H1 (cell line): ENCODE data around the gene TBC1D17. TPM values are rescaled to one million over a fixed set of nuclear protein-coding genes. Genes with fewer than 3 reads are reported as not detected.

Experiments used
- CTCF ChIA-PET: fragments of 300-600 bp; sonication (Branson Sonifier 250); formaldehyde crosslinking; loops from one replicate; lab custom pipeline; 2021; ENCODE audit not compliant: partially characterized antibody; lab: Charles Lee
- POLR2A ChIA-PET: fragments of 300-600 bp; sonication (Branson Sonifier 250); formaldehyde crosslinking; loops from one replicate; lab custom pipeline; 2021; ENCODE audit warnings: inconsistent platforms; ENCODE audit not compliant: partially characterized antibody; lab: Charles Lee
- DNase-seq, 2 experiments: peaks; one replicate each; pipeline versions ENCODE4 v3.0.0 to v3.0.0-alpha.2; 2010 to 2022; ENCODE audit warnings: low spot score in 2 of 2, low read depth in 1 of 2, mixed read lengths in 1 of 2
- FAIRE-seq: peaks from 2 replicates; lab custom pipeline; 2011; peaks lifted over from hg19 to GRCh38; lab: Jason Lieb, UNC
- H2AFZ ChIP-seq: 2 replicates; pipeline ENCODE4 v1.8.1; 2012; ENCODE audit warnings: low read length, inconsistent platforms
- H2AK5ac ChIP-seq: 2 replicates; pipeline ENCODE4 v1.6.1; 2013; ENCODE audit warnings: low read depth, low read length
- H2BK120ac ChIP-seq: replicated peaks from 2 replicates; pipeline ENCODE3; 2013; ENCODE audit warnings: low read depth, low read length, inconsistent platforms
- H2BK12ac ChIP-seq: 2 replicates; pipeline ENCODE4 v1.6.1; 2013; ENCODE audit warnings: low read depth, low read length
- H2BK15ac ChIP-seq: 2 replicates; pipeline ENCODE4 v1.6.1; 2013; ENCODE audit warnings: low read length
- H2BK20ac ChIP-seq: 2 replicates; pipeline ENCODE4 v1.6.1; 2013; ENCODE audit warnings: low read length
- H2BK5ac ChIP-seq: 2 replicates; pipeline ENCODE4 v1.6.1; 2013; ENCODE audit warnings: low read depth, low read length
- H3K14ac ChIP-seq: 2 replicates; pipeline ENCODE4 v1.6.1; 2013; ENCODE audit warnings: inconsistent platforms; ENCODE audit not compliant: insufficient read length
- H3K18ac ChIP-seq: 2 replicates; pipeline ENCODE4 v1.6.1; 2013; ENCODE audit warnings: low read length; ENCODE audit errors: extremely low read depth
- H3K23ac ChIP-seq: 2 replicates; pipeline ENCODE4 v1.6.1; 2013; ENCODE audit warnings: inconsistent platforms; ENCODE audit not compliant: insufficient read length
- H3K23me2 ChIP-seq: 2 replicates; pipeline ENCODE4 v1.6.1; 2013; ENCODE audit warnings: low read depth, low read length
- H3K27ac ChIP-seq: 2 replicates; pipeline ENCODE4 v1.6.1; 2011; ENCODE audit warnings: low read depth, low read length, inconsistent platforms
- H3K27me3 ChIP-seq, 4 experiments: replicated peaks in 1 of 4; 1 replicate in 1 of 4; 2 replicates in 3 of 4; pipeline versions ENCODE4 v1.6.1 to v1.8.1; 2011 to 2013; ENCODE audit warnings: low read length in 3 of 4, mild to moderate bottlenecking in 3 of 4, inconsistent platforms in 2 of 4, mixed read lengths in 2 of 4, moderate library complexity in 1 of 4; ENCODE audit not compliant: control insufficient read depth in 3 of 4, insufficient read depth in 3 of 4; ENCODE audit errors: extremely low read depth in 1 of 4
- H3K36me3 ChIP-seq, 4 experiments: 2 replicates each; pipeline versions ENCODE4 v1.6.1 to v1.8.1; 2011 to 2013; ENCODE audit warnings: mild to moderate bottlenecking in 4 of 4, low read length in 3 of 4, moderate library complexity in 2 of 4, control low read depth in 1 of 4, inconsistent platforms in 1 of 4; ENCODE audit not compliant: insufficient read depth in 4 of 4, control insufficient read depth in 2 of 4
- H3K4ac ChIP-seq: replicated peaks from 2 replicates; pipeline ENCODE3; 2013; ENCODE audit warnings: low read length, low read depth, mixed read lengths, inconsistent platforms; ENCODE audit not compliant: insufficient read length
- H3K4me1 ChIP-seq, 4 experiments: replicated peaks in 1 of 4; 1 replicate in 1 of 4; 2 replicates in 3 of 4; pipeline versions ENCODE4 v1.6.1 to v1.8.1; 2011 to 2013; ENCODE audit warnings: low read length in 3 of 4, inconsistent platforms in 2 of 4, mixed read lengths in 1 of 4; ENCODE audit not compliant: insufficient read depth in 4 of 4, control insufficient read depth in 3 of 4
- H3K4me2 ChIP-seq, 2 experiments: 2 replicates each; pipeline versions ENCODE4 v1.6.1 to v1.8.1; 2011 to 2013; ENCODE audit warnings: low read depth in 2 of 2, low read length in 2 of 2, control low read depth in 1 of 2, inconsistent platforms in 1 of 2, mild to moderate bottlenecking in 1 of 2; ENCODE audit not compliant: insufficient read depth in 1 of 2
- H3K4me3 ChIP-seq, 4 experiments: fragments of 200-600, 300-600 bp in 1 of 4; sonication (generic), shearing (Covaris generic), sonication (Bioruptor Twin) in 1 of 4; 2 replicates each; pipeline versions ENCODE4 v1.5.1 to v1.8.1; 2011 to 2016; ENCODE audit warnings: low read length in 4 of 4, low read depth in 3 of 4, control low read depth in 2 of 4, inconsistent platforms in 2 of 4, mild to moderate bottlenecking in 2 of 4, mixed read lengths in 1 of 4, moderate library complexity in 1 of 4; ENCODE audit not compliant: insufficient read depth in 2 of 4; ENCODE audit errors: extremely low read depth in 1 of 4
- H3K56ac ChIP-seq: replicated peaks from 2 replicates; pipeline ENCODE3; 2013; ENCODE audit warnings: low read depth, mild to moderate bottlenecking, mixed read lengths, low read length, inconsistent platforms; ENCODE audit not compliant: insufficient read length
- H3K79me1 ChIP-seq: 2 replicates; pipeline ENCODE4 v1.6.1; 2013; ENCODE audit warnings: low read depth, low read length, control low read depth
- H3K79me2 ChIP-seq, 2 experiments: 2 replicates each; pipeline versions ENCODE4 v1.6.1 to v1.8.1; 2012 to 2013; ENCODE audit warnings: low read length in 2 of 2, mild to moderate bottlenecking in 2 of 2, inconsistent platforms in 1 of 2; ENCODE audit not compliant: insufficient read depth in 2 of 2, control insufficient read depth in 1 of 2
- H3K9ac ChIP-seq, 4 experiments: replicated peaks in 1 of 4; 1 replicate in 1 of 4; 2 replicates in 3 of 4; pipeline versions ENCODE4 v1.6.1 to v1.8.1; 2011 to 2013; ENCODE audit warnings: low read depth in 3 of 4, low read length in 3 of 4, control low read depth in 2 of 4, mild to moderate bottlenecking in 2 of 4, moderate library complexity in 2 of 4, inconsistent platforms in 1 of 4; ENCODE audit errors: extremely low read depth in 1 of 4
- H3K9me3 ChIP-seq, 2 experiments: 2 replicates each; pipeline versions ENCODE4 v1.6.1 to v1.8.1; 2012 to 2013; ENCODE audit warnings: mild to moderate bottlenecking in 2 of 2, moderate library complexity in 2 of 2, control low read depth in 1 of 2, inconsistent platforms in 1 of 2, low read depth in 1 of 2, low read length in 1 of 2, mixed read lengths in 1 of 2; ENCODE audit not compliant: insufficient read depth in 2 of 2
- H4K20me1 ChIP-seq, 2 experiments: replicated peaks in 1 of 2; 2 replicates each; pipeline versions ENCODE3 to v1.8.1; 2011 to 2013; ENCODE audit warnings: inconsistent platforms in 2 of 2, low read length in 2 of 2, mild to moderate bottlenecking in 1 of 2; ENCODE audit not compliant: insufficient read depth in 2 of 2, control insufficient read depth in 1 of 2
- H4K5ac ChIP-seq: 2 replicates; pipeline ENCODE4 v1.6.1; 2013; ENCODE audit warnings: low read length, low read depth, mixed read lengths, inconsistent platforms; ENCODE audit not compliant: insufficient read length
- H4K8ac ChIP-seq: 2 replicates; pipeline ENCODE4 v1.8.0; 2013; ENCODE audit warnings: mild to moderate bottlenecking, moderate library complexity, low read length, inconsistent platforms; ENCODE audit not compliant: insufficient read depth; ENCODE audit errors: extremely low read depth
- H4K91ac ChIP-seq: replicated peaks from 2 replicates; pipeline ENCODE3; 2013; ENCODE audit warnings: low read length, mixed read lengths, inconsistent platforms; ENCODE audit not compliant: insufficient read length
- CBX8 ChIP-seq: fragments of 300-800, 300-1000 bp; sonication (generic); IDR thresholded peaks from 2 replicates; pipeline ENCODE4 v1.7.1; 2016; ENCODE audit warnings: low read depth, low read length, borderline replicate concordance
- CTBP2 ChIP-seq: IDR thresholded peaks from 2 replicates; pipeline ENCODE4 v1.7.0; 2011; ENCODE audit warnings: borderline replicate concordance, mild to moderate bottlenecking, moderate library complexity, mixed read lengths, low read length; ENCODE audit not compliant: insufficient read depth, insufficient read length
- EGR1 ChIP-seq: IDR thresholded peaks from 2 replicates; pipeline ENCODE4 v1.6.1; 2011; ENCODE audit warnings: low read depth, low read length, borderline replicate concordance
- FOSL1 ChIP-seq: IDR thresholded peaks from 2 replicates; pipeline ENCODE4 v1.6.1; 2011; ENCODE audit warnings: mild to moderate bottlenecking, low read depth, low read length, moderate library complexity; ENCODE audit not compliant: insufficient read depth
- GABPA ChIP-seq: IDR thresholded peaks from 2 replicates; pipeline ENCODE4 v1.6.1; 2011; ENCODE audit warnings: mild to moderate bottlenecking, low read length, moderate library complexity, borderline replicate concordance; ENCODE audit not compliant: insufficient read depth
- KDM5A ChIP-seq: fragments of 200-600 bp; IDR thresholded peaks from 2 replicates; pipeline ENCODE4 v1.7.1; 2012; ENCODE audit warnings: mild to moderate bottlenecking, low read length, inconsistent platforms, mixed read lengths
- RFX5 ChIP-seq: IDR thresholded peaks from 2 replicates; pipeline ENCODE4 v1.6.1; 2011; ENCODE audit warnings: low read depth, low read length, improper control_type of control experiment, borderline replicate concordance
- RXRA ChIP-seq: IDR thresholded peaks from 2 replicates; pipeline ENCODE4 v1.6.1; 2011; ENCODE audit warnings: low read depth, mild to moderate bottlenecking, low read length, moderate library complexity; ENCODE audit not compliant: insufficient read depth
- SIN3A ChIP-seq, 2 experiments: IDR thresholded peaks in 1 of 2; conservative IDR thresholded peaks in 1 of 2; 2 replicates each; pipeline ENCODE4 v1.6.1; 2011 to 2012; ENCODE audit warnings: low read length in 2 of 2, improper control_type of control experiment in 1 of 2, low read depth in 1 of 2, mild to moderate bottlenecking in 1 of 2
- SIRT6 ChIP-seq: IDR thresholded peaks from one replicate; pipeline ENCODE4 v1.7.1; 2012; ENCODE audit warnings: low read length, inconsistent platforms
- SP4 ChIP-seq: IDR thresholded peaks from 2 replicates; pipeline ENCODE4 v1.6.1; 2012; ENCODE audit warnings: low read length, inconsistent platforms
- TCF12 ChIP-seq: IDR thresholded peaks from 2 replicates; pipeline ENCODE4 v1.6.1; 2011; ENCODE audit warnings: low read depth, mild to moderate bottlenecking, low read length
- WGBS, 2 experiments: shearing (Covaris generic) in 1 of 2; methylation state at CpG; one replicate each; pipeline versions ENCODE4 v1.1.6 to v1.1.7; 2013 to 2015; ENCODE audit warnings: low lambda C conversion rate in 2 of 2, mixed read lengths in 2 of 2, inconsistent platforms in 1 of 2, low coverage in 1 of 2, missing lambda C conversion rate in 1 of 2; ENCODE audit not compliant: insufficient replicate concordance in 2 of 2, insufficient coverage in 1 of 2, insufficient read length in 1 of 2; ENCODE audit errors: extremely low coverage in 1 of 2, missing lambda C conversion rate in 1 of 2; 5-methylcytosine and 5-hydroxymethylcytosine counted together
- polyA plus RNA-seq, 7 experiments: library from polyadenylated mRNA; depleted of rRNA in 3 of 7; stranded (reverse) in 5 of 7; unstranded in 2 of 7; fragments of >200 nt in 5 of 7; fragments of 200-250 nt in 2 of 7; gene quantifications; 1 replicate in 5 of 7; 2 replicates in 1 of 7; 4 replicates in 1 of 7; pipeline versions ENCODE4 v1.2.1 to v1.2.3, GENCODE V29; 2011 to 2013; ENCODE audit warnings: missing spikeins in 2 of 7, mixed read lengths in 2 of 7
- total RNA-seq: library from RNA; stranded (reverse); fragmentation: NEBNext Ultra II Directional; extraction: Animal tissue kit (Norgen Biotek cat#: 25700); gene quantifications from 2 replicates; pipeline ENCODE4 v1.2.1, GENCODE V29; 2021

Gene TBC1D17
- total and polyA plus RNA-seq, 2 of the 8 experiments (the other 6 are each of a cell fraction or from before 2014, with no cell fraction given), result 30.3 to 44.9 TPM

GRCh38 chr19:49879243-49879963, 1.9 kb downstream of the TBC1D17 start:
- Histone ChIP-seq H2AFZ (no peak overlapping the region), H3K14ac (no peak overlapping the region), H3K4me3 (peak overlapping the region in 1 of 4 experiments; percentile 90; a peak in 1 of 8 replicates), H3K27ac (no peak overlapping the region), H4K5ac (no peak overlapping the region), H3K36me3 (peaks cover 22 to 51% (median 43%) of the 10 kb centered on the region in 4 experiments), H3K27me3 (no peaks in the 10 kb centered on the region), H3K9ac (no peak overlapping the region), H4K8ac (no peak overlapping the region), H4K20me1 (peaks cover 10 to 18% of the 10 kb centered on the region in 2 experiments), H3K4me1 (peaks cover 0 to 13% (median 7%) of the 10 kb centered on the region in 4 experiments; a peak in 6 of 7 replicates), H3K79me2 (peaks cover 0 to 28% of the 10 kb centered on the region in 2 experiments; a peak in 2 of 4 replicates), H3K4me2 (peak overlapping the region in 1 of 2 experiments; percentile 92; a peak in 1 of 4 replicates), H2BK20ac (no peak overlapping the region), H2BK15ac (no peak overlapping the region; the same call in 1 of the 2 replicates), H2BK12ac (no peak overlapping the region), H2BK120ac (no peak overlapping the region), H2AK5ac (no peak overlapping the region), H2BK5ac (no peak overlapping the region), H3K23ac (no peak overlapping the region), H4K91ac (no peak overlapping the region), H3K56ac (no peak overlapping the region), H3K18ac (no peak overlapping the region), H3K79me1 (peaks cover 16% of the 10 kb centered on the region), H3K9me3 (no peaks in the 10 kb centered on the region), H3K23me2 (peaks cover 16% of the 10 kb centered on the region), H3K4ac (no peak overlapping the region)
- ChIA-PET POLR2A (interaction anchor here (1.1 to 6.2 kb wide), 4 partner anchors 9 to 16 kb away, joined by 3 to 76 read pairs (median 3); partner anchors contain the start of gene PNKP), CTCF (interaction anchor here (0.7 to 1.5 kb wide), 2 partner anchors 74 to 190 kb away, joined by 3 read pairs; partner anchors contain the start of gene ADM5)
- FAIRE-seq (no peak), DNase-seq (no peak)
- 92% methylated on average over 11 of the region's 12 CpGs; no CpG with 5 or more reads in 1 of the 2 experiments for WGBS, 2 experiments
- no peak for TF ChIP-seq RFX5
- TF ChIP-seq CBX8, result no peak
- no peak for TF ChIP-seq CTBP2
- TF ChIP-seq KDM5A, result no peak
- no peak for TF ChIP-seq EGR1
- no peak for TF ChIP-seq RXRA
- TF ChIP-seq FOSL1, result no peak
- no peak for TF ChIP-seq SIN3A (conservative IDR thresholded peaks at IDR 0.05 in 1 of 2, IDR thresholded peaks at IDR 0.05 in 1 of 2; ENCODE audit: low read depth in 1 of 2, low read length in 2 of 2)
- TF ChIP-seq TCF12, result no peak
- no peak for TF ChIP-seq GABPA
- no peak for TF ChIP-seq SP4
- TF ChIP-seq SIRT6, result no peak
